Ishikawa (cell line): Measurements from ENCODE around the gene HOMER3.

Source experiments
- CEBPB ChIP-seq: IDR thresholded peaks from 2 replicates; pipeline ENCODE4 v1.6.1; 2012
- CREB1 ChIP-seq: IDR thresholded peaks from 2 replicates; pipeline ENCODE4 v1.6.1; 2012; ENCODE audit warnings: low read depth
- EGR1 ChIP-seq: IDR thresholded peaks from 2 replicates; pipeline ENCODE4 v1.6.1; 2012
- EP300 ChIP-seq: IDR thresholded peaks from 2 replicates; pipeline ENCODE4 v1.6.1; 2012; ENCODE audit warnings: borderline replicate concordance
- FOXM1 ChIP-seq: IDR thresholded peaks from 2 replicates; pipeline ENCODE4 v1.6.1; 2012; ENCODE audit warnings: low read depth, borderline replicate concordance
- NFIC ChIP-seq: IDR thresholded peaks from 2 replicates; pipeline ENCODE4 v1.6.1; 2012
- RAD21 ChIP-seq: IDR thresholded peaks from 2 replicates; pipeline ENCODE4 v1.6.1; 2012; ENCODE audit warnings: low read depth
- TAF1 ChIP-seq: IDR thresholded peaks from 2 replicates; pipeline ENCODE4 v1.6.1; 2012; ENCODE audit warnings: low read depth, mild to moderate bottlenecking
- TCF12 ChIP-seq: IDR thresholded peaks from 2 replicates; pipeline ENCODE4 v1.6.1; 2012; ENCODE audit warnings: low read depth
- TEAD4 ChIP-seq: IDR thresholded peaks from 2 replicates; pipeline ENCODE4 v1.6.1; 2012
- YY1 ChIP-seq: IDR thresholded peaks from 2 replicates; pipeline ENCODE4 v1.6.1; 2012; ENCODE audit warnings: low read depth
- ZBTB7A ChIP-seq: IDR thresholded peaks from 2 replicates; pipeline ENCODE4 v1.6.1; 2012; ENCODE audit warnings: low read depth
- TF ChIP-seq, protein P1 (sequence below): IDR thresholded peaks from 2 replicates; pipeline ENCODE4 v1.6.1; 2012
- TF ChIP-seq, protein P2 (sequence below): IDR thresholded peaks from 2 replicates; pipeline ENCODE4 v1.6.1; 2012
- TF ChIP-seq, protein P3 (sequence below): IDR thresholded peaks from 2 replicates; pipeline ENCODE4 v1.6.1; 2012; ENCODE audit warnings: low read depth, mild to moderate bottlenecking

The HOMER3 gene

DNA sequence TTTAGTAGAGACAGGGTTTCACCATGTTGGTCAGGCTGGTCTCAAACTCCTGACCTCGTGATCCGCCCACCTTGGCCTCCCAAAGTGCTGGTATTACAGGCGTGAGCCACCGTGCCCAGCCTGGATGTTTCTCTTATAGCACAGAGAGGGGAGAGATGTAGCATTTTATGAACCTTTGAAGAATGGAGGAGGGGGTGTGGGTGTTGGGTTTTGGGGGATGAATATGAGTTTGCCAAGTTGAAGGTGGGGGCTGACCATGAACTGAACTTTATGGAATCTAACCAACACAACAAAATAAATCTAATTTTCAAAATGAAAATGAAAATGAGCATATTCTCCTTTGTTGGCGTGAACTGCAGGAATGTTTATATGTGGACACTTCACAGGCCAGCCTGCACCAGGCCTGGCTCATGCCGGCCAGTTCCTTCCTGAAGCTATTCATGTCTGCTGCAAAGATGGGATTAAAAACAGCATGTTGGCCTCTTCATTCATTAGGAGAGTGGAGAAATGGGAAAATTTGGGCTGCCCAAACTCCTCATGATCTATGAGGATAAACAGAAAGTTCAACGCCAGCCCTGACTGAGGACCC, 39.5 kb upstream of the HOMER3 start:
- no peak for TF ChIP-seq NFIC
- TF ChIP-seq FOXM1 = no peak
- TF ChIP-seq, protein P1, sequence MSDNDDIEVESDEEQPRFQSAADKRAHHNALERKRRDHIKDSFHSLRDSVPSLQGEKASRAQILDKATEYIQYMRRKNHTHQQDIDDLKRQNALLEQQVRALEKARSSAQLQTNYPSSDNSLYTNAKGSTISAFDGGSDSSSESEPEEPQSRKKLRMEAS = no peak
- no peak for TF ChIP-seq TAF1
- TF ChIP-seq TCF12 = no peak
- TF ChIP-seq, protein P2, sequence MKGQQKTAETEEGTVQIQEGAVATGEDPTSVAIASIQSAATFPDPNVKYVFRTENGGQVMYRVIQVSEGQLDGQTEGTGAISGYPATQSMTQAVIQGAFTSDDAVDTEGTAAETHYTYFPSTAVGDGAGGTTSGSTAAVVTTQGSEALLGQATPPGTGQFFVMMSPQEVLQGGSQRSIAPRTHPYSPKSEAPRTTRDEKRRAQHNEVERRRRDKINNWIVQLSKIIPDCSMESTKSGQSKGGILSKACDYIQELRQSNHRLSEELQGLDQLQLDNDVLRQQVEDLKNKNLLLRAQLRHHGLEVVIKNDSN = no peak
- no peak for TF ChIP-seq ZBTB7A
- no peak for TF ChIP-seq RAD21
- no peak for TF ChIP-seq EP300
- TF ChIP-seq CEBPB = no peak
- TF ChIP-seq TEAD4 = no peak
- no peak for TF ChIP-seq CREB1
- no peak for TF ChIP-seq YY1
- TF ChIP-seq EGR1 = no peak
- TF ChIP-seq, protein P3, sequence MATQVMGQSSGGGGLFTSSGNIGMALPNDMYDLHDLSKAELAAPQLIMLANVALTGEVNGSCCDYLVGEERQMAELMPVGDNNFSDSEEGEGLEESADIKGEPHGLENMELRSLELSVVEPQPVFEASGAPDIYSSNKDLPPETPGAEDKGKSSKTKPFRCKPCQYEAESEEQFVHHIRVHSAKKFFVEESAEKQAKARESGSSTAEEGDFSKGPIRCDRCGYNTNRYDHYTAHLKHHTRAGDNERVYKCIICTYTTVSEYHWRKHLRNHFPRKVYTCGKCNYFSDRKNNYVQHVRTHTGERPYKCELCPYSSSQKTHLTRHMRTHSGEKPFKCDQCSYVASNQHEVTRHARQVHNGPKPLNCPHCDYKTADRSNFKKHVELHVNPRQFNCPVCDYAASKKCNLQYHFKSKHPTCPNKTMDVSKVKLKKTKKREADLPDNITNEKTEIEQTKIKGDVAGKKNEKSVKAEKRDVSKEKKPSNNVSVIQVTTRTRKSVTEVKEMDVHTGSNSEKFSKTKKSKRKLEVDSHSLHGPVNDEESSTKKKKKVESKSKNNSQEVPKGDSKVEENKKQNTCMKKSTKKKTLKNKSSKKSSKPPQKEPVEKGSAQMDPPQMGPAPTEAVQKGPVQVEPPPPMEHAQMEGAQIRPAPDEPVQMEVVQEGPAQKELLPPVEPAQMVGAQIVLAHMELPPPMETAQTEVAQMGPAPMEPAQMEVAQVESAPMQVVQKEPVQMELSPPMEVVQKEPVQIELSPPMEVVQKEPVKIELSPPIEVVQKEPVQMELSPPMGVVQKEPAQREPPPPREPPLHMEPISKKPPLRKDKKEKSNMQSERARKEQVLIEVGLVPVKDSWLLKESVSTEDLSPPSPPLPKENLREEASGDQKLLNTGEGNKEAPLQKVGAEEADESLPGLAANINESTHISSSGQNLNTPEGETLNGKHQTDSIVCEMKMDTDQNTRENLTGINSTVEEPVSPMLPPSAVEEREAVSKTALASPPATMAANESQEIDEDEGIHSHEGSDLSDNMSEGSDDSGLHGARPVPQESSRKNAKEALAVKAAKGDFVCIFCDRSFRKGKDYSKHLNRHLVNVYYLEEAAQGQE = no peak

DNA sequence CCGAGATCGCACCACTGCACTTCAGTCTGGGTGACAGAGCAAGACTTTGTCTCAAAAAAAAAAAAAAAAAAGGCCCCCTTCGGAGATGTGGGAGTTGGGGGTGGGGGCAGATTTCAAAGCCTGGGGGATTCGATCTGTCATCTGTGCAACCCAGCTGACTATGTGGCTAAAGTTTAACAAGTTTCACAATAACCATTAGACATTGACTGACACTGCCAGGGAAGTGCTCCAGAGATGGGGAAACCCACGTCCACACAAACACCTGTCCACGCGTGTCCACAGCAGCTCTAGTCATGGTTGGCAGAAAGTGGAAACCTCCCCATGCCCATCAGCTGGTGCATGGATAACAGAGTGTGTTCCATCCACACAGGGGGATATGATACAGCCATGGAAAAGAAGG, 37.6 kb upstream of the HOMER3 start:
- no peak for TF ChIP-seq TEAD4
- no peak for TF ChIP-seq CEBPB
- TF ChIP-seq NFIC = no peak
- TF ChIP-seq, protein P2 = no peak
- TF ChIP-seq YY1 = no peak
- no peak for TF ChIP-seq CREB1
- no peak for TF ChIP-seq RAD21
- TF ChIP-seq, protein P1 = no peak
- TF ChIP-seq TAF1 = no peak
- TF ChIP-seq, protein P3 = no peak
- no peak for TF ChIP-seq FOXM1

DNA sequence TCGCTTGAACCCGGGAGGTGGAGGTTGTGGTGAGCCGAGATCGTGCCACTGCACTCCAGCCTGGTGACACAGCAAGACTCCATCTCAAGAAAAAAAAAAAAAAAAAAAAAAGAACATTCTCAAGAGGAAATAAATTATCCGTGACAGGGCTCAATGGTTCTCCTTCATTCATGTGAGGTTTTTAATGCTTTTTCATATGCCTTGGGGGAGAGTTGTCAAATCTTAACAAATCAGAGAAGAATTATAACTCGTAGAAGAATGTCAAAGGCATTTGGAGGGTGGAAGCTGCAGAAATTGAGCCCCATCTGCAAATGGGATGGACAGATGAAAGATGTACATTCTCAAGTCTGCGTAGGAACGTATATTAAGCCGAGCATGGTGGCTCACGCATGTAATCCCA, 34.9 kb upstream of the HOMER3 start:
- TF ChIP-seq CREB1 = no peak
- TF ChIP-seq, protein P1 = no peak
- TF ChIP-seq, protein P3 = no peak
- no peak for TF ChIP-seq ZBTB7A
- no peak for TF ChIP-seq FOXM1
- TF ChIP-seq NFIC = no peak
- TF ChIP-seq EP300 = no peak
- TF ChIP-seq TCF12 = no peak
- no peak for TF ChIP-seq CEBPB
- TF ChIP-seq EGR1 = no peak
- TF ChIP-seq TEAD4 = no peak
- TF ChIP-seq RAD21 = no peak
- TF ChIP-seq TAF1 = no peak
- TF ChIP-seq YY1 = no peak
- TF ChIP-seq, protein P2 = no peak

DNA sequence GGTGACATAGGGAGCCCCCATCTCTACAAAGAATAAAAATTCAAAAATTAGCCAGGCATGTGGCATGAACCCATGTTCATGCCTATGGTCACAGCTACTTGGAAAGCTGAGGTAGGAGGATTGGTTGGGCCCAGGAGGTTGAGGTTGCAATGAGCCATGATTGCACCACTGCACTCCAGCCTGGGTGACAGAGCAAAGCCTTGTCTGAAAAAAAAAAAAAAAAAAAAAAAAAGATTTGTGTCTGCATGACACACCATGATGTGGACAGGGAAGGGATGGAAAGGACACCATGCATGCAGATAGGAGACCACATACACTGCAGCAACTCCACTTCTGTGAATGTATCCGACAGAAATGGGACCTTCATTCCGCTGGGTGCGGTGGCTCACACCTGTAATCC, 34.0 kb upstream of the HOMER3 start:
- TF ChIP-seq, protein P1 = no peak
- no peak for TF ChIP-seq TCF12
- no peak for TF ChIP-seq TAF1
- no peak for TF ChIP-seq CREB1
- TF ChIP-seq RAD21 = no peak
- TF ChIP-seq CEBPB = no peak
- TF ChIP-seq ZBTB7A = no peak
- TF ChIP-seq EGR1 = no peak
- TF ChIP-seq, protein P3 = no peak
- no peak for TF ChIP-seq EP300
- TF ChIP-seq FOXM1 = no peak
- TF ChIP-seq, protein P2 = no peak
- no peak for TF ChIP-seq YY1
- no peak for TF ChIP-seq TEAD4
- no peak for TF ChIP-seq NFIC
